Measurements from ENCODE around the gene GPATCH8.

GPATCH8 gene

GRCh38 chr17:44351961-44352827, 151.0 kb downstream of the GPATCH8 start:
- DNase-seq (ENCODE audit: low read depth, low spot score): no peak
- TF ChIP-seq, protein P1, sequence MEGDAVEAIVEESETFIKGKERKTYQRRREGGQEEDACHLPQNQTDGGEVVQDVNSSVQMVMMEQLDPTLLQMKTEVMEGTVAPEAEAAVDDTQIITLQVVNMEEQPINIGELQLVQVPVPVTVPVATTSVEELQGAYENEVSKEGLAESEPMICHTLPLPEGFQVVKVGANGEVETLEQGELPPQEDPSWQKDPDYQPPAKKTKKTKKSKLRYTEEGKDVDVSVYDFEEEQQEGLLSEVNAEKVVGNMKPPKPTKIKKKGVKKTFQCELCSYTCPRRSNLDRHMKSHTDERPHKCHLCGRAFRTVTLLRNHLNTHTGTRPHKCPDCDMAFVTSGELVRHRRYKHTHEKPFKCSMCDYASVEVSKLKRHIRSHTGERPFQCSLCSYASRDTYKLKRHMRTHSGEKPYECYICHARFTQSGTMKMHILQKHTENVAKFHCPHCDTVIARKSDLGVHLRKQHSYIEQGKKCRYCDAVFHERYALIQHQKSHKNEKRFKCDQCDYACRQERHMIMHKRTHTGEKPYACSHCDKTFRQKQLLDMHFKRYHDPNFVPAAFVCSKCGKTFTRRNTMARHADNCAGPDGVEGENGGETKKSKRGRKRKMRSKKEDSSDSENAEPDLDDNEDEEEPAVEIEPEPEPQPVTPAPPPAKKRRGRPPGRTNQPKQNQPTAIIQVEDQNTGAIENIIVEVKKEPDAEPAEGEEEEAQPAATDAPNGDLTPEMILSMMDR (IDR thresholded peaks at IDR 0.05; ENCODE audit: low read depth, low read length): no peak
- in situ Hi-C loops (cut with HindIII; ENCODE audit: low sequenced_read_pairs): no loop called here
- H3K4me3 ChIP-seq (ENCODE audit: low read depth, low read length): no peak overlapping the region

- H3K4me3 ChIP-seq (ENCODE audit: low read depth, low read length): no peak overlapping the region
- DNase-seq (ENCODE audit: low read depth, low spot score): no peak
- TF ChIP-seq, protein P1 (IDR thresholded peaks at IDR 0.05; ENCODE audit: low read depth, low read length): no peak
- in situ Hi-C loops (cut with HindIII; ENCODE audit: low sequenced_read_pairs): no loop called here
Observed at GRCh38 chr17:44351464-44351863, 151.7 kb downstream of the GPATCH8 start.

- no peak overlapping the region for H3K4me3 ChIP-seq (ENCODE audit: low read depth, low read length)
- peak; percentile 44 for DNase-seq (ENCODE audit: low read depth, low spot score)
- in situ Hi-C loops (cut with HindIII; ENCODE audit: low sequenced_read_pairs): no loop called here
- TF ChIP-seq, protein P1 (IDR thresholded peaks at IDR 0.05; ENCODE audit: low read depth, low read length): peak; percentile 84
Observed at GRCh38 chr17:44350733-44351226, 152.4 kb downstream of the GPATCH8 start.

DNA sequence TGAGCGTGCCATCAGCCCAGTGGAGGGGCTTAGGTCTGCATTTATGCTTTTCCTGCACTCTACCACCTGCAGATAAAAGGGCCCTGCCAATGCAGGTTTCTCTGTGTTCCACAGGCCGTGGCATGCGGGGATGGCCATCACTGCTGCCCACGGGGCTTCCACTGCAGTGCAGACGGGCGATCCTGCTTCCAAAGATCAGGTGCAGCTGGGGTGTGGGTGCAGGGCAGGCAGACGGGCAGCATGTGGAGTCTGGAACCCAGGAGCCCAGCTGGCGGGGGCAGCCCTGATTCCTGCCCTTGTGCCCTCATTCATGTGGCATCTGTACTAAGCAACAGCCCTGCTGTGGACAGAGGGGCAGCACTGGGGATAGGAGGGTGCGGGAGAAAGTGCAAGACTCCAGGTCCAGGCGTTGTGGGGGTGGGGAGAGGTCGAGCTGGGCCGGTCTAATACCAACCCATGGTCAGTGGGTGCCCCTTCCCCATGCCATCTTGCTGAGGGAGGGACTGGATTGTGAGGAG, 153.6 kb downstream of the GPATCH8 start:
- no peak overlapping the region for H3K4me3 ChIP-seq (ENCODE audit: low read depth, low read length)
- TF ChIP-seq, protein P1 (IDR thresholded peaks at IDR 0.05; ENCODE audit: low read depth, low read length): no peak
- in situ Hi-C loops (cut with HindIII; ENCODE audit: low sequenced_read_pairs): no loop called here
- DNase-seq (ENCODE audit: low read depth, low spot score): no peak

DNA sequence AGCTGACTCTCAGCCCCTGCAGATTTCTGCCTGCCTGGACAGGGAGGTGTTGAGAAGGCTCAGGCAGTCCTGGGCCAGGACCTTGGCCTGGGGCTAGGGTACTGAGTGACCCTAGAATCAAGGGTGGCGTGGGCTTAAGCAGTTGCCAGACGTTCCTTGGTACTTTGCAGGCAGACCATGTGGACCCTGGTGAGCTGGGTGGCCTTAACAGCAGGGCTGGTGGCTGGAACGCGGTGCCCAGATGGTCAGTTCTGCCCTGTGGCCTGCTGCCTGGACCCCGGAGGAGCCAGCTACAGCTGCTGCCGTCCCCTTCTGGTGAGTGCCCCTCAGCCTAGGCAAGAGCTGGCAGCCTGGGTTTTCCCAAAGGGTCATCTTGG, 154.2 kb downstream of the GPATCH8 start:
- TF ChIP-seq, protein P1 (IDR thresholded peaks at IDR 0.05; ENCODE audit: low read depth, low read length): no peak
- no peak overlapping the region for H3K4me3 ChIP-seq (ENCODE audit: low read depth, low read length)
- no peak for DNase-seq (ENCODE audit: low read depth, low spot score)
- in situ Hi-C loops (cut with HindIII; ENCODE audit: low sequenced_read_pairs): no loop called here

- in situ Hi-C loops (cut with HindIII; ENCODE audit: low sequenced_read_pairs): no loop called here
- TF ChIP-seq, protein P1 (IDR thresholded peaks at IDR 0.05; ENCODE audit: low read depth, low read length): no peak
- peak; percentile 43 for DNase-seq (ENCODE audit: low read depth, low spot score)
- no peak overlapping the region for H3K4me3 ChIP-seq (ENCODE audit: low read depth, low read length)
Observed at GRCh38 chr17:44348234-44348987, 154.8 kb downstream of the GPATCH8 start.
